ENCODE results near the gene HOXB3.

Gene HOXB3

GRCh38 chr17:48596735-48597527, 6.9 kb upstream of the HOXB3 start:
- DNase-seq = peak; percentile 85

- DNase-seq = no peak
Measured at GRCh38 chr17:48596000-48596734, 6.1 kb upstream of the HOXB3 start.

- no peak for DNase-seq
Measured at GRCh38 chr17:48595278-48595999, 5.4 kb upstream of the HOXB3 start.

GRCh38 chr17:48594538-48595277, 4.7 kb upstream of the HOXB3 start:
- no peak for DNase-seq

DNA sequence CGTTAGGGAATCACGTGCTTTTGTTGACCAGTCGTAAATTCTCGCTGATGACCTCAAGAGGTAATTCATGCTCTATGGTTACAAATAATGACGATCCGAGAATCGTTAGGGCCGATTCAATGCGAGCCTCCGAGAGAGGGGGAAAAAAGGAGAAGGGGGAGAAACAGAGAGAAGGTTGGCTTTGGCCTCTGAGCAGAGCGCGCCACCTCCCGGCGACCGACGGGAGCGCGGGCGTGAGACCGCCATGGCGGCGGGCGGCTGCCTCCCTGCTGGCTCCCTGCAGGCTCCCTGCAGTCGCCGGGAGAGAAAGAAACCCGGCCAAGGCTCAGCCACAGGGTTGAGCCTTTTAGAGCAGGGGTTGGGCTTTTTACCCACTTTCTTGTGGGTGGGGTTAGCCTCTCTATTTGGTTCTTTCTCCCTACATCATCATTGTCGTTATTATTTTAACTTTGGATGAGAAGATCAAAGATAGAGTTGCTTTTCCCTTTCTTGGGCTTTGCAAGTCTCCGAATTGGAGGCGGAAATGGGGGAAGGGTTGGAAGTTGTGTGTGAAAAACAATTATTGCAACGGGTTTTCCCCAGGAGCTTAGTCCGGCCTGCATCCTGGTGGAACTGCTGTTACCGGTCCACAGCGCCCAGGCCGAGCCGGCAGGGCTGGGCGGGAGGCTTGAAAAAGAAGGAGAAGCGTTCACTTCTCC, 3.9 kb upstream of the HOXB3 start:
- DNase-seq = peak; percentile 97

GRCh38 chr17:48593126-48593829, 3.2 kb upstream of the HOXB3 start, which contains the start of gene HOXB5:
Gene HOXB5, minus strand, starts transcription at chr17:48593779. Its CDS starts 97 bp downstream, at chr17:48593682.
- no peak for DNase-seq

DNA sequence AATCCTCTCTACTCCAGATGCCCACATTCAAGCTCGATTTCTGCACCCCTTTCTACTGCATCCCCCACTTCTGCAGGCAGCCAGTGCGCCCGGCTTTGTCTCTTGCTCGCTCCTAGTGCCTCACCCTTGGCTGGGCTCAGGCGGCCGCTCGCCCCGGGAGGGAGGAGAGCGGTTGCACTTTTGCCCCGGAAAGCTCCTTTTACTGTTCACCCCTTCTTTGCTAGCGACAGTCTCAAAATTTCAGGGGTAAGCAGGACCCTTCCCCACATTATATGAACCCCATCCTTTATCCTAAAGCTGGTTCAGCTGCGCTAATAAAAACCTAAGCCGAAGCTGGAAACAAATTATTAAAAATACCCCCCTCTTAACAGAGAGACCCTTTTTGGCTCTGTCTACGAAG, 2.5 kb upstream of the HOXB3 start:
- DNase-seq = no peak

DNA sequence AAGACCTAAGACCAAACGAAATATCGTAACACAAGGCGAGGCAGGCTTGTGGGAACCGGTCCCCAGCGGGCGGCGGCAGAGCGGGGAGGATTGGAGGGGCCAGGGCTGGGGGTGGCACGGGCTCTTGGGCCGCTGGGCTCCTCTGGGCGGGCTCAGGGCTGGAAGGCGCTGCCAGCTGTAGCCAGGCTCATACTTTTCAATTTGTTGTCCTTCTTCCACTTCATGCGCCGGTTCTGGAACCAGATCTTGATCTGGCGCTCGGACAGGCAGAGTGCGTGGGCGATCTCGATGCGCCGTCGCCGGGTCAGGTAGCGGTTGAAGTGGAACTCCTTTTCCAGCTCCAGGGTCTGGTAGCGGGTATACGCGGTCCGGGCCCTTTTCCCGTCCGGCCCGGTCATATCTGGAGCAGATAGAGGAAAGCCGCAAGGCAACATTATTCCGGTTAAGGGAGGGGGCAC, 2.0 kb upstream of the HOXB3 start:
- no peak for DNase-seq

DNA sequence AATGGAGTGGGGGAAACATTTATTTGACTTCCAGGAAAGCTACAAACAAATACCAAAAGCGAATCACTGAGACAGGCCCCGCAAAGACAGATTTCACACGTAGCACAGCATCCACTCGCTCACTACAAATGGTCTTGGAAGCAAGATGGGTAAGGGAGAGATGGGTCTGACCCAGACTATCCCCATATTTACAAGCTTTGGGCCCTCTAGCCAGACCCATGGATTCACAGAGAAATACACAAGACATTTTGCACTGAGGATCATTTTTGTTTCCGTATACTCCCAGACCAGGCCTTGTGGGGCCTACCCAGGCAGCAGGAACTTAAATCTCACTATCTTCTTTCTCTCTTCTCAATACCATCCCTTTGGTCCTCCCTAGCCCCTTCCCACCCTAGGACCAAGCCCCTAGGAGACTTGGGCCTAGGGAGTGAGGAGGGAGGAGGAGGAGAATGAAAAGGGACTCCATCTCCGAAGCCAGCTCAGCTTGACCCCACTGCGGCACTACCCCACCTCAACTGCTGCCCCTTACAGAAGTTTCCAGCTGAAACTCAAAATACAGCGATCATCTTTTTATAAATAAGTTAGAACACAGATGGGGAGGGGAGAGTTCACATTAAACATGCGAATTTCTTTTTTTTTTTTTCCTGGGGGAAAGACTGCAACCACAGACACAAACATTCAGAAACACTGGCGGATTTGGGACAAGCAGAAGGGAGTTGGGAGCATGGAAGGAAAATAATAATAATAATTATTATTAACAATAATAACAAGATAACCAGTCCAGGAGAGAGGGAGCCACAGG, 1.4 kb upstream of the HOXB3 start:
- DNase-seq = no peak

DNA sequence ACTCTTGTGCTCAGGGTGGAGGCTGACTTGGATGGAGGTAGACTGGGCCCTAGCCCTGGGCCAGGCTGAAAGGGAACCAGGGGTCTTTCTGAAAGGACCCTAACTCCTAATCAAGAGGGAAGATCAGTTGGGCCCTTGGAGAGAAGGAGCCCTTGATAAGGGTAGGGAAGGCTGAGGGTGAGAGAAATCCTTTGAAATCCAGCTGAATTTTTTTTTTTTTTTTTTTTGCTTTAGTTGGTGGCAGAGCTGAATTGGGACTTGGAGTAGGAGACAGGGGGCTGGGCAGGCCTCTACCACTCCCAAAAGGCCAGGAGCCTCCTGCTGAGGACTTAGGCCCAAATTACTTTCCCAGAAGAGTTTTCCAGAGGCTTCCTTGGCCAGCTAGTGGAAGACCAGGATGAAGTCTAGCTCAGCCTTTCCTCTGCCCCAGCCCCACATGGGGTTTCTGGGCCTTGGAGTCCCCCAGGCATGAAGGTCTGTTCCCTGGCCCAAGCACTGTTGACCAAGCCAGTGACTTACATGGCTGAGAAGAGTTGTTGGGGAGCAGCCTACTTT, 643 bp upstream of the HOXB3 start:
- DNase-seq = no peak

GRCh38 chr17:48589060-48589830, 796 bp downstream of the HOXB3 start:
- no peak for DNase-seq

DNA sequence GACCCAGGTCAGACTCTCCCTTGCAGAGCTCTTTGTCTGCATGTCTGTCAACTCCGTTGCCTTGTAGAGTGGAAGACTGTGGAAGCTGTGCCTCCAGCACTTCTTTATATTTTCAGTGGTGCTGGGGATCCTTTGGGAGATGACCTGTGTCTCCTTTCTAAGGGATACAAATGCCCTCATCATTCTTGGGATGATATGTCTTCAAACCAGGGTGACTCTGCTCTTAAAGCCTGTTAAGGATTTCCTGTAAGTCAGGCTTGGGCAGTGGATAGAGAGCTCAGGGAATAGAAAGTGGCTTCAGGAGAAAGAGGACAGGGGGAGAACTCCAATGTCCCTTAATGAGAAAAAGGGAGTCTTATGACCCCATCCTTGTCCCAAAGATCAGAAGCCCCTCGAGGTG, 1.5 kb downstream of the HOXB3 start:
- no peak for DNase-seq

DNA sequence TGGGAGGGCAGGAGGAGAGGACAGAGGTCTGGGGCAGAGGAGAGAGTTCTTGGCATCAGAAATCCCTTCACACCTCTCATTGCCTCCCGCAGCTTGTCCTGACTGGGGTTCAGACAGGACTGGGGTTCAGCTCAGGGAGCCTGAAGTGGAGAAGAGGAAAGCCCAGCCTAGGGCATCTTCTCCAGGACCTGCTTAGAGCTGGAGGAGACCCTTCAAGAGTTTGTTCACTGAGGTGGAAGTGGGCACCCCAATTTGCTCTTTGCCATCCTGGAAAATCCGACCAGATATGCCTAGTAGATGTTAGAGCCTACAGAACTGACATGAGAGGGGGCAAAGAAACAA, 2.0 kb downstream of the HOXB3 start:
- no peak for DNase-seq

DNA sequence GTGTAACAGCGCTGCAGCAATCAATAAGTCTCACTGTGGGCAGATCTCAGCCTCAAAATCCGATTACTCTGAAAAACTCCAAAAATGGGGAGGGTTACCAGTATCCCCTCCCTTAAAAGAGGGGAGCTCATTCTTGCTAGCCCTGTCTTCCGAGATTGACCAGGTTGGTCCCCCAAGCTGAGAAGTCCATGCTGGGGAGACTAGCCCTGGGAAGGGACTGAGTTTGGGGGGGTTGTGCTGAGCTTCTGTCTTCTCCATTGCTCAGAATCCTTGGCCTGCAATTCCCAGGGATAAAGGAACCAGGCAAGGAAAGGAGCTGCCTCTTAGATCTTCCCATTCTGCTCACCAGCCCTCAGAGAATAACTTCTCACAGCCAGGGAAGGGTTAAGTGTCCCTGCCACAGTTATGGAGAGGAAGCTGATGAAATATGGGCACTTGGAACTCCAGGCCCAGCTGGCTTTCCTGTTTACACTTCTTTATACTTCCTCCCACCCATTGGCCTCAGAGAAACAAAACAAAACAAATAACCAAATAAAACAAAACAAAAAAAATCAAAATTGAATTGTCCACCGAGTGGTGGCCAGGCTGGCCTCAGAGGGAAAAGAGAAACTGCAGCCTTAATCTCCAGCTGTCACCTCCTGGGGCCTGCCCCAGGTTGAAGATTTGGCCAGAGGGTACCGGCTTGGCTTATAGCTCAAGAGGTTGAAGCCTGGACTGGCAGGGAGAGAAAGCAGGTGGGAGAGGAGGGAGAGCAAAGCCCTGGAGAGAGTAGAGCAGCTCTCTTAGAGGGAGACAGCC, 2.6 kb downstream of the HOXB3 start:
- peak; percentile 70 for DNase-seq

DNA sequence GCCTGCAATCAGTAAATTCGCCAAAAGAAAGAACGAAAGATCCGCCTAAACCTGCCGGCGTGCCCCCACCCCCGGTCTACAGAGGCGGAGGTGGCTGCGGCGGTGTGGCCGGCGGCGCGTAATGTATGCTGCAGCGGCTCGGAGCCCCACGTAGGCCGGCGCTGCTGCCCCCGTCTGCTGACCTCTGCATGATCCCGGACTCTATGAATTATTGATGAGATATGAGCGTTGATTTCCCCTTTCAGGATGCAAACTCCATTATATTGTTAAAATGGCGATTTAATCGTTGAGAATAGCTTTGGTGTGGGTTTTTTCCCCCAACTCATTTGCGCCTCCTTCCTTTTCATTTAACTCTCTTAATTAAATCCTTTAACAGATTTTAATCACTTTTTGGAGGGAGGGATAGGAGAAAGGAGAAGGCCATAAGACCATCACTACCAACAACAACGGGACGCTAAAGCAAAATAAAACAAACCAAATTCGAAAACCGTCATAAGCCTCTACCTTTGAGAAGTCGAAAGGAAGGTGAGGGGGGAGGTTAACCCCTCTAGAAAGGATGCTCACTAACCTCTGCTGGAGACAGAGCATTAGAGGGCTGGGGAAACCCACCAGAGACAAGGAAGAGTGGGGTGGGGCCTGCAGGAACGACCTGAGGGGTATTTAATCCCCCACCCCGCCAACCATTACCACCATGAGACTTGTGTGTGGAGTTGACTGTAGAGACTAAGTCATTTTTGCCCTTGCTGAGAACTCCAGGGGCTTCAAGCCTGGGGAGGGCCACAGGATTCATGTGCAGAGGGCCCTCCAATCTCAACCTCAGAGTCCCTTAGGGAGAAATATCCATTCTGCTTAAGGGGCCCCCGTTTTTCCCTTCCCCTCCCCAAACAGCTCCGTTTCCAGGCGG, 3.4 kb downstream of the HOXB3 start:
- DNase-seq = no peak

DNA sequence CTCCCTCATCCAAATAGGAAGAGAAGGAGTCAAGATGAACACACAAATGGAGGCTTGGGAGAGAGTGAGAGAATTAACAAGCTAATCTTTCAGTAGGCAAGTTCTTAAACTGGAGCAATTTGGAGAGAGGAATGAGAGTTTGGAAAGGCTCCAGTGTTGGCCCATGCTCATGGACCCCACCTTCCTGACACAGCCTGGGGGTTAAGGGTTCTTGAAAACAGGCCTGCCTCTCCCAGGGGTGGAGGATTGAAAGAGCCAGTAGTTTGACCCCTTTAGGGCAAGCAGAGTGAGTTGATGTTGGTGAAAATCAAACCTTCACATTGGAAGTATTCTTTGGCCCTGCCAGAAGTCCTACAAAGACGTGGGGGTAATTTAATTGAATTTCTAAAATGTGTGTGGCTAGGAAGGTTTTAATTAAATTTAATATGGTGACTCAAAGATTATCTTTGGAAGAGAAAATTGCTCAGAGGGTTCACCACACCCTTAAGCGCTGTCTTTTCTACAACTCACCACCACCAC, 5.8 kb downstream of the HOXB3 start:
- DNase-seq = no peak

- DNase-seq = no peak
Measured at GRCh38 chr17:48583708-48584222, 6.3 kb downstream of the HOXB3 start.

Data from fibroblast of upper back skin (primary cell).